ENCODE data around the gene EIF3K.
A peak's percentile ranks its signal among the peaks of the same experiment; 100 is the strongest.
"Not testable (repeated sequence)": the region's sequence is repeated elsewhere in the genome, so short reads cannot be mapped to it uniquely, and the experiment has no call there.

EIF3K gene

GRCh38 chr19:38619361-38620174 is 580 bp downstream of the EIF3K start:
- peak in 1 of 3 donors; percentile 22 for DNase-seq

DNA sequence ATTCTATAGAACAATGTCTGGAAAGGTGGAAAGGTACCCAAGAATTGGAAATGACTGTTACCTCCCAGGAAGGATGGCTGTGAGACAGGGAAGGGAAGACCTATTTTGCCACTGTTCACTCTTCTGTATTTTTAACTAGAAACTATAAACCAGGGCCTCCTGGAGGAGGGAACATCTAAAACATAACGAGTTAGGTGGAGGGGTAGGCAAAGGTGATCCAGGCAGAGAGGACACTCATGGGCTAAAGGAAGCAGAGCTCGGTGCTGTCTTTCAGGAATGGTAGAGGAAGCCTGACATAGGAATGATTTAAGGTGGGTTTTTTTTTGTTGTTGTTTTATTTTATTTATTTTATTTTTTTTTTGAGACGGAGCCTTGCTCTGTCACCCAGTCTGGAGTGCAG is 5.8 kb downstream of the EIF3K start:
- DNase-seq, result no peak

- DNase-seq, result no peak
Measured at GRCh38 chr19:38626401-38626800, 7.4 kb downstream of the EIF3K start.

- DNase-seq, result no peak
Measured at GRCh38 chr19:38629568-38629967, 10.6 kb downstream of the EIF3K start.

GRCh38 chr19:38631301-38631700 is 12.3 kb downstream of the EIF3K start:
- not testable (repeated sequence) for DNase-seq

DNA sequence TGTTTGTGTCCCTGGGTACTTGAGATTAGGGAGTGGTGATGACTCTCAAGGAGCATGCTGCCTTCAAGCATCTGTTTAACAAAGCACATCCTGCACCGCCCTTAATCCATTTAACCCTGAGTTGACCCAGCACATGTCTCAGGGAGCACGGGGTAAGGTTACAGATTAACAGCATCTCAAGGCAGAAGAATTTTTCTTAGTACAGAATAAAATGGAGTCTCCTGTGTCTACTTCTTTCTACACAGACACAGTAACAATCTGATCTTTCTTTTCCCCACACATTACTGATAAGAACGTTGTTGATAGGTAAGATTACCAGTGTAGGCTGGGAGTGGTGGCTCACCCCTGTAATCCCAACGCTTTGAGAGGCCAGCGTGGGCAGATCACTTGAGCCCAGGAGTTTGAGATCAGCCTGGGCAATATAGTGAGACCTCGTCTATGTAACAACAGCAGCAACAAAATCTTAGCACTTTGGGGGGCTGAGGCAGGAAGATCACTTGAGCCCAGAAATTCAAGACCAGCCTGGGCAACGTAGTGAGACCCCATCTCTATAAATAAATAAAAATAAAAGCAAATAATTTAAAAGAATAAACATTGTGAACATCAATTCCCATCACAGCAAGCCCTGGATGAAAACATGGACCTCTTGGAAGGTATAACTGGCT is 13.0 kb downstream of the EIF3K start:
- DNase-seq, result not testable (repeated sequence)

DNA sequence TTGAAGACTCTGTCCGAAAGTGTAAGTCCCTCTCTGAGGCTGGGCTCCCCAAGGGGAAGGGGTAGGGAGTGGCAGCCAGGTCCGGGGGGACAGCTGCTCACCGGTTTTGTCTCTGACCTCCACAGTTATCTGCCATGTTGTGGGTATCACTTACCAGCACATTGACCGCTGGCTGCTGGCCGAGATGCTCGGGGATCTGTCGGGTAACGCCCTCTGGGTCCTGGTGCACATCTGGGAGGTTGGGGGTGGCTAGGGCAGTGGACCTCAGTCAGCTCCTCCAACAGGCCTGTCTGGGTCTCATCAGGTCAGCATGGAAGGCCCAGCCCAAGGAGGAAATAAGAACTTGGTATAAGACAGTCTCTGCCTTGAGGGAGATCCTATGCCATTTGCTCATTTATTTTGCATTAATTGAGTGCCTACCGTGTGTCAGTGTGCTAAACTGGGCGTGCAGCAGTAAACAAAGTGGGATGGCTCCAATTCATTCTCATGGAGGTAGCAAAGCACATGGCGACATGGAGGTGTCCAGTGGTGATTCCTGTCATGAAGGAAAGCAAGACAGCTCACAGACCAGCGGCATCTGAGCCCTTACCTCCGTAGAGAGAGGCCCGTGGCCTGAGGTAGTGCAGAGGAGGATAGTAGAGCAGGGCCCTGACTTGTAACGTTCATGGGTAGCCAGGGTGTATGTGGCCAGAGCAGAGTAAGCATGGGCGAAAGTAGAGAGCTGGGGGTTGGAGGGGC is 13.7 kb downstream of the EIF3K start:
- DNase-seq, result no peak

- peak; percentile 76 to 82 (median 82) for DNase-seq
Measured at GRCh38 chr19:38634757-38635482, 15.9 kb downstream of the EIF3K start.

GRCh38 chr19:38635483-38636399 is 16.8 kb downstream of the EIF3K start:
- no peak for DNase-seq

DNA sequence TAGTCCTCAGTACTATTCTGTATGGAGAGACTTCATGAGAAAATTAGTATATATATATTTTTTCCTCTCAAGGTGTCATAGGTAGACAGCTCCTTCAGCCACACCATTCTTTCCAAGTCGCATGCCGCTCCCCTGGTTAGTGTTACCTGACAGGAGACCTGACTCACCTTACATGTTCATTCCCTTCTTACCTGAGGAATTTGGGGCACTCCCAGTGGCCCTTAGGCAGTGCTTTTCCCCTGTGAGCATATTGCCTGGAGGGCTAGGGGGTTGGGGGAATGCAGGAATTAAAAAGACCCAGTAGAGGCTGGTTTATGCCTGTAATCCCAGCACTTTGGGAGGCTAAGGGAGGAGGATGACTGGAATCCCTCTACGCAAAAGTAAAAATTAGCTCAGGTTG is 19.5 kb downstream of the EIF3K start:
- no peak for DNase-seq

- DNase-seq, result no peak
Measured at GRCh38 chr19:38639679-38640078, 20.7 kb downstream of the EIF3K start.

GRCh38 chr19:38640368-38640767 is 21.4 kb downstream of the EIF3K start:
- no peak for DNase-seq

DNA sequence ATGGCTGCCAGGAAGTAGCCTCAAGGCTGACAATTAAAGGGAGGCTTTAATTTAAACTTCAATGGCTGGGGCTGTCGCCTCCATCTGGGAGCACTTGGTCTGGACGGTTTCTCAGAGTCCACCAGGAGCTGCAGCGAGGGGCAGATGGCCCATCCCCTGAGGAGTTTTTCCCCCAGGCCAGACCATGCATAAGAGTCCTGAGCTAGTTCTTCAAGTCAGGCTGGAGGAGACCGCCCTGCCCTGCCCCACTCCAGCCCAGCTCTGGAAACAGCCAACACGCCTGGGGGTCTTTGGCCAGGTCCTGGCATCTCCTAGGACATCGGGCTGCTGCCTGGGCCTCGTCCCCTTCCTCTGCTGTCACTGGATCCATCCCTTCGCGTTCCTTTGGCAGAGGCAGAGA is 23.2 kb downstream of the EIF3K start:
- no peak for DNase-seq

GRCh38 chr19:38644719-38645118 is 25.7 kb downstream of the EIF3K start:
- DNase-seq, result no peak

DNA sequence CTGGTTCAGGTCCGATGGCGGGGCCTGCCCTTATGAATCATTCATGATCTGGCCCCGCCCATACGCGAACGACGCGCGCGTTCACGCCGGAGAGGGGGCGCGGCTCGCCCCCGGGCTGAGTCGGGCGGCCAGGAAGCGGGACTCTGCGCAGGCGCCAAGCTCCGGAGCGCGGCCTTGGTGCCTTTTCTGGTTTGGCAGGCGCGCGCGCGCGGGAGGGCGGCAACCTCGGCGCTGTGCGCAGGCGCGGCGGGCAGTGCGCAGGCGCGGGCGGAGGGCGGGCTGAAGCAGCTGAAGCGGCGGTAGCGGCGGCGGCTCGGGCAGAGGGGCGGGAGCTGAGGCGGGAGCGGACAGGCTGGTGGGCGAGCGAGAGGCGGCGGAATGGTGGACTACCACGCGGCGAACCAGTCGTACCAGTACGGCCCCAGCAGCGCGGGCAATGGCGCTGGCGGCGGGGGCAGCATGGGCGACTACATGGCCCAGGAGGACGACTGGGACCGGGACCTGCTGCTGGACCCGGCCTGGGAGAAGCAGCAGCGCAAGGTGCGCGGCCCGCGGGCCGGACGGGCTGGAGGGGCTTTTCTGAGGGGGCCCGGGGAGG is 28.5 kb downstream of the EIF3K start, which contains the start of gene ACTN4:
Gene ACTN4 (plus strand): TSS at position 282 of the 598 bp plus-strand sequence. CDS start 97 bp downstream, at position 379.
- DNase-seq, result peak; percentile 99 to 100 (median 100)

- no peak for DNase-seq
Measured at GRCh38 chr19:38647966-38648768, 29.2 kb downstream of the EIF3K start.

- DNase-seq, result no peak
Measured at GRCh38 chr19:38648769-38649304, 29.8 kb downstream of the EIF3K start.

- DNase-seq, result no peak
Measured at GRCh38 chr19:38649305-38650171, 30.6 kb downstream of the EIF3K start.

DNA sequence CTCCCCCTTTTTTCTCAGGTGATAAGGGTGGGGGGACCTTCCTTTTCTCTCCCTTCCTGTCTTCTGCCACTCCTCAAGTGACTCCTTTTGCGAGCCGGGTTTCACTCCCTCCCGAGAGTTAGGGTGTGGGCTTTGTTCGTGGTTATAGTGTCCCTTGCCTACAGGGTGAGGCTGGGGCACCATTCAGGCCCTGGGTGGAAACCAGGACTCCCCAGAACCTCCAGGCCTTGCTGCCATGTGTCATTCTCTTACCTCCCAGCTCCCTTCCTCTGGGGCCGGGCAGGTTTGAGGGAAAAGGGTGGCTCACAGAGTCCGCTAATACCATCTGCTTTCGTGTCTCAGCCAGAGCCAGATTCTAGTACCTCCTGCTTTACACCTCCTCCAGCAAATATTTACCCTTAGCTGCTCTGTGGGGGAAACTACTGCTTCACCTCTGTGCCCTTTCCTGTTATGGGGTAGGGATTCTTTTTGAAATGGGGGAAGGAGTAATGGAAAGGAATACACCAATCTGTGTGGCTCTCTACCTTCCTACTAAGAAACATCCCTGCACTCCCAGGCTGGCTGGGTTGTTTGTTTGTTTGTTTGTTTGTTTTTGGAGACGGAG is 31.3 kb downstream of the EIF3K start:
- DNase-seq, result no peak

Measured in suppressor macrophage treated with lipopolysaccharide for 1 hour (primary cell).